NT2/D1 (cell line): ENCODE data around the gene VTN.

Experiments used
- YY1 ChIP-seq: IDR thresholded peaks from 2 replicates; pipeline ENCODE4 v1.6.1; 2011; ENCODE audit not compliant: insufficient read length, insufficient read depth
- ZNF274 ChIP-seq: IDR thresholded peaks from 2 replicates; pipeline ENCODE4 v1.6.1; 2011; ENCODE audit warnings: mild to moderate bottlenecking, low read depth, low read length

- TF ChIP-seq ZNF274 (no peak), YY1 (no peak)
These were observed 41.8 kb downstream of the VTN start for GRCh38 chr17:28328325-28328724.
